Adrenal gland (tissue), 12 donors: ENCODE results near the gene KCNIP1. TPM values are rescaled to one million over a fixed set of nuclear protein-coding genes. Genes with fewer than 3 reads are reported as not detected.

Source experiments
- DNase-seq, 7 donors: peaks; one replicate each; pipeline ENCODE4 v3.0.0-alpha.2; 2019 to 2020
- H3K27ac ChIP-seq, 5 donors: fragments of 200-600 bp; sonication (generic) in 4 of 5; 1 replicate in 3 of 5; 2 replicates in 2 of 5; pipeline versions ENCODE4 v1.5.1 to v1.8.0; 2016 to 2020; ENCODE audit warnings: mild to moderate bottlenecking in 1 of 5
- H3K27me3 ChIP-seq: fragments of 200-600 bp; 2 replicates; pipeline ENCODE4 v1.8.0; 2021
- H3K36me3 ChIP-seq, 2 donors: fragments of 200-600 bp; replicated peaks in 1 of 2; 1 replicate in 1 of 2; 2 replicates in 1 of 2; pipeline versions ENCODE4 v1.5.1 to v1.8.0; 2018 to 2022
- H3K4me1 ChIP-seq, 2 donors: fragments of 200-600 bp; replicated peaks in 1 of 2; 1 replicate in 1 of 2; 2 replicates in 1 of 2; pipeline versions ENCODE4 v1.5.1 to v1.8.0; 2018 to 2021
- H3K4me3 ChIP-seq, 4 donors: fragments of 200-600 bp; sonication (generic) in 3 of 4; one replicate each; pipeline ENCODE4 v1.5.1; 2016 to 2018
- H3K9me3 ChIP-seq, 3 donors: fragments of 200-600 bp; sonication (generic) in 1 of 3; replicated peaks in 1 of 3; 1 replicate in 2 of 3; 2 replicates in 1 of 3; pipeline versions ENCODE4 v1.5.1 to v1.8.0; 2016 to 2021
- CTCF ChIP-seq, 6 experiments: fragments of 450-650 bp in 4 of 6; fragments of 200-600 bp in 2 of 6; sonication (generic) in 1 of 6; IDR thresholded peaks; 1 replicate in 5 of 6; 2 replicates in 1 of 6; pipeline versions ENCODE4 v1.5.1 to v1.8.0; 2016 to 2021; ENCODE audit warnings: antibody characterized with exemption in 6 of 6, mild to moderate bottlenecking in 2 of 6, moderate library complexity in 1 of 6
- POLR2A ChIP-seq, 2 donors: fragments of 450-650 bp; IDR thresholded peaks; one replicate each; pipeline ENCODE4 v1.6.1; 2017; ENCODE audit warnings: antibody characterized with exemption in 2 of 2, mild to moderate bottlenecking in 2 of 2, moderate library complexity in 1 of 2
- WGBS, 4 donors: extraction: QIAGEN DNeasy Blood & Tissue Kit in 2 of 4; methylation state at CpG; one replicate each; pipeline versions ENCODE4 v1.1.5 to v1.1.7; 2013 to 2017; 5-methylcytosine and 5-hydroxymethylcytosine counted together
- intact Hi-C, 2 donors: fragments of 100-400 bp; cut with DNase I; formaldehyde crosslinking; loops; one replicate each; pipeline versions ENCODE4 v1.14.1 to v1.15.0; 2022 to 2023
- polyA plus RNA-seq, 3 donors: library from polyadenylated mRNA; stranded (reverse); fragments of 200-250 nt in 2 of 3; fragments of 350-450 nt in 1 of 3; fragmentation: Illumina TruSeq in 1 of 3; extraction: RNeasy Lipid Tissue Mini Kit (QIAGEN cat#74804) in 1 of 3; gene quantifications; one replicate each; pipeline ENCODE4 v1.2.3, GENCODE V29; 2013 to 2014
- total RNA-seq, 9 donors: library from RNA; depleted of rRNA in 4 of 9; stranded (reverse); fragments of >200 nt in 4 of 9; fragments of 120-200 nt in 1 of 9; fragmentation: NEBNext Ultra II Directional in 1 of 9; extraction: Animal tissue kit (Norgen Biotek cat#: 25700) in 1 of 9; gene quantifications; one replicate each; pipeline versions ENCODE4 v1.1.0 to v1.2.4, GENCODE V29; 2013 to 2023
- donor health status: healthy with polysubstance abuse.
- donor health status: Bipolar disorder and iron deficiency.
- donor health status: DM: yes; HTN: yes; CAD: no.
- donor health status: DM: no; HTN: no; CAD: no.
- donor health status: DM: no; HTN: no; CAD: no.
- donor health status: DM: yes; HTN: yes; CAD: no.

Gene KCNIP1
- total and polyA plus RNA-seq, 12 donors = 0.14 to 12.6 (median 1.7) TPM; not detected in 1

- no peak for TF ChIP-seq POLR2A (IDR thresholded peaks at IDR 0.05)
- no peak for TF ChIP-seq CTCF (IDR thresholded peaks at IDR 0.05)
- H3K27ac ChIP-seq = no peak overlapping the region
- 76 to 88% (median 76%) methylated on average over 4 of the region's 4 CpGs for WGBS, 4 donors
- H3K27me3 ChIP-seq = no peaks in the 10 kb centered on the region
- no peaks in the 10 kb centered on the region for H3K36me3 ChIP-seq
- intact Hi-C loops = no loop called here
- no peak overlapping the region for H3K4me3 ChIP-seq
- DNase-seq = no peak
- H3K9me3 ChIP-seq = no peaks in the 10 kb centered on the region
- H3K4me1 ChIP-seq = no peaks in the 10 kb centered on the region
These were observed 216.4 kb downstream of the KCNIP1 start for GRCh38 chr5:170720179-170720578.

- H3K27me3 ChIP-seq = no peaks in the 10 kb centered on the region
- no peaks in the 10 kb centered on the region for H3K4me1 ChIP-seq
- H3K27ac ChIP-seq = no peak overlapping the region
- H3K4me3 ChIP-seq = no peak overlapping the region
- intact Hi-C loops = no loop called here
- H3K9me3 ChIP-seq = no peaks in the 10 kb centered on the region
- TF ChIP-seq CTCF (IDR thresholded peaks at IDR 0.05) = no peak
- no peak for TF ChIP-seq POLR2A (IDR thresholded peaks at IDR 0.05)
- H3K36me3 ChIP-seq = no peaks in the 10 kb centered on the region
- WGBS, 4 donors = 64 to 100% (median 83%) methylated on average over 1 of the region's 1 CpG
- no peak for DNase-seq
These were observed 217.2 kb downstream of the KCNIP1 start for GRCh38 chr5:170720984-170721383.

DNA sequence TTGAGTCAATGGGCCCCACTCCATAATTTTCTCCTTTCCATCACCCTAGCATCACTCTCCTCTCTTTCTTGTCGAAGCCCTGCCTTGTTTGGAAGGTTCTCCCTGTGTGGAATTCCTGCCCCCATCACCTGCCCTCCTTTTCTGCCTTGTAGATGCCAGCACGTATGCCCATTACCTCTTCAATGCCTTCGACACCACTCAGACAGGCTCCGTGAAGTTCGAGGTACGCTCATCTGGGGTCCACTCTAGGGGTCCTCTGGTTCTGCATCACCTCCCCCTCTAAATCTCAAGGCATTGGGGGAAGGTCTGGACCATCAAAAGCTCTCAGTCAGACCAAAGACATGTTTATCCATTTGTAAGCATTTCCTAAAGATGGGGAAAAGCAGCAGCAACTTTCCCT lies 217.9 kb downstream of the KCNIP1 start:
- no peaks in the 10 kb centered on the region for H3K4me1 ChIP-seq
- no peak for DNase-seq
- TF ChIP-seq POLR2A (IDR thresholded peaks at IDR 0.05) (no peak), CTCF (IDR thresholded peaks at IDR 0.05) (no peak)
- H3K4me3 ChIP-seq = no peak overlapping the region
- 80 to 84% (median 84%) methylated on average over 6 of the region's 6 CpGs for WGBS, 4 donors
- H3K27ac ChIP-seq = no peak overlapping the region
- intact Hi-C loops = no loop called here
- H3K36me3 ChIP-seq = no peaks in the 10 kb centered on the region
- no peaks in the 10 kb centered on the region for H3K27me3 ChIP-seq
- no peaks in the 10 kb centered on the region for H3K9me3 ChIP-seq

- H3K27ac ChIP-seq = no peak overlapping the region
- no peaks in the 10 kb centered on the region for H3K36me3 ChIP-seq
- no peak overlapping the region for H3K4me3 ChIP-seq
- no peaks in the 10 kb centered on the region for H3K4me1 ChIP-seq
- TF ChIP-seq CTCF (IDR thresholded peaks at IDR 0.05) = no peak
- no peak for TF ChIP-seq POLR2A (IDR thresholded peaks at IDR 0.05)
- DNase-seq = no peak
- H3K9me3 ChIP-seq = no peaks in the 10 kb centered on the region
- 63 to 74% (median 69%) methylated on average over 3 of the region's 3 CpGs for WGBS, 4 donors
- intact Hi-C loops = no loop called here
- H3K27me3 ChIP-seq = no peaks in the 10 kb centered on the region
These were observed 218.5 kb downstream of the KCNIP1 start for GRCh38 chr5:170722316-170722715.
